Measurements from ENCODE around the gene REN.

REN gene

GRCh38 chr1:204186597-204186996 lies 20.5 kb upstream of the REN start:
- H3K27ac ChIP-seq: no peak overlapping the region
- TF ChIP-seq CTCF (conservative IDR thresholded peaks at IDR 0.05; ENCODE audit: low read depth): no peak
- CTCF ChIA-PET: interaction anchor here (1.7 kb wide), 1 partner anchor 24 kb away, joined by 5 read pairs; no protein-coding TSS in a partner anchor
- POLR2A ChIA-PET (ENCODE audit: low non-redundant PET): no interaction called here
- no peak for DNase-seq (ENCODE audit: low spot score)

- CTCF ChIA-PET: no interaction called here
- no peak for TF ChIP-seq CTCF (conservative IDR thresholded peaks at IDR 0.05; ENCODE audit: low read depth)
These were observed 15.0 kb upstream of the REN start for GRCh38 chr1:204181116-204181515.

GRCh38 chr1:204180133-204180532 lies 14.0 kb upstream of the REN start:
- ChIA-PET CTCF (interaction anchor here (0.5 to 1.9 kb wide), 3 partner anchors 18 to 125 kb away, joined by 3 to 10 read pairs (median 4); no protein-coding TSS in a partner anchor), POLR2A (ENCODE audit: low non-redundant PET) (no interaction called here)
- no peak for TF ChIP-seq CTCF (conservative IDR thresholded peaks at IDR 0.05; ENCODE audit: low read depth)
- H3K27ac ChIP-seq: no peak overlapping the region
- no peak for DNase-seq (ENCODE audit: low spot score)

More at GRCh38 chr1:204181116-204181515, 15.0 kb upstream of the REN start:
- POLR2A ChIA-PET (ENCODE audit: low non-redundant PET): no interaction called here
- DNase-seq (ENCODE audit: low spot score): no peak
- H3K27ac ChIP-seq: no peak overlapping the region

GRCh38 chr1:204178487-204179281 lies 12.5 kb upstream of the REN start:
- ChIA-PET POLR2A (ENCODE audit: low non-redundant PET) (no interaction called here), CTCF (interaction anchor here (0.5 to 1.9 kb wide), 3 partner anchors 16 to 103 kb away, joined by 3 to 10 read pairs (median 4); no protein-coding TSS in a partner anchor)
- DNase-seq (ENCODE audit: low spot score): no peak
- TF ChIP-seq CTCF (conservative IDR thresholded peaks at IDR 0.05; ENCODE audit: low read depth): no peak
- no peak overlapping the region for H3K27ac ChIP-seq

- CTCF ChIA-PET: interaction anchor here (0.6 kb wide), 2 partner anchors 219 to 228 kb away, joined by 5 to 7 read pairs; no protein-coding TSS in a partner anchor
- TF ChIP-seq CTCF (conservative IDR thresholded peaks at IDR 0.05; ENCODE audit: low read depth): no peak
These were observed 11.0 kb upstream of the REN start for GRCh38 chr1:204177133-204177532.

GRCh38 chr1:204176049-204176448 lies 9.9 kb upstream of the REN start:
- no peak for DNase-seq (ENCODE audit: low spot score)
- ChIA-PET POLR2A (ENCODE audit: low non-redundant PET) (no interaction called here), CTCF (interaction anchor here (0.6 to 2.3 kb wide), 6 partner anchors 14 to 187 kb away, joined by 3 to 11 read pairs (median 5); no protein-coding TSS in a partner anchor)
- no peak overlapping the region for H3K27ac ChIP-seq
- no peak for TF ChIP-seq CTCF (conservative IDR thresholded peaks at IDR 0.05; ENCODE audit: low read depth)

More at GRCh38 chr1:204177133-204177532, 11.0 kb upstream of the REN start:
- POLR2A ChIA-PET (ENCODE audit: low non-redundant PET): no interaction called here
- no peak for DNase-seq (ENCODE audit: low spot score)
- no peak overlapping the region for H3K27ac ChIP-seq

All from RWPE1 (cell line).